Right lung (tissue), 10 donors: ENCODE data around the gene TFB1M. TPM values are rescaled to one million over a fixed set of nuclear protein-coding genes. Genes with fewer than 3 reads are reported as not detected.
"Not testable (repeated sequence)": the region's sequence is repeated elsewhere in the genome, so short reads cannot be mapped to it uniquely, and the experiment has no call there.

Source experiments
- DNase-seq, 2 donors: peaks; one replicate each; pipeline ENCODE4 v3.0.0-alpha.2; 2013
- long read RNA-seq, 8 donors: transcript quantifications; one replicate each; lab custom pipeline, GENCODE V29; 2026
- polyA plus RNA-seq, 5 donors: library from polyadenylated mRNA; unstranded; fragments of 120-200 nt; gene quantifications; one replicate each; pipeline versions ENCODE4 v1.2.1 to v1.2.3, GENCODE V29; 2013; ENCODE audit warnings: inconsistent platforms in 1 of 5, low replicate concordance in 1 of 5; ENCODE audit not compliant: insufficient read length in 5 of 5, insufficient read depth in 1 of 5

The TFB1M gene
- polyA plus RNA-seq: 10 to 100 TPM; 18.2 to 28.0 (median 25.7) TPM
- long read RNA-seq, donor 1, transcript TFB1M-201 (7 exons, 1,424 nt): major isoform, 6 of 6 reads
- long read RNA-seq, donor 1, partial matches to known transcripts: 0 of 6 reads
- long read RNA-seq, donor 1, other reads (novel, unspliced or antisense): 0 of 6 reads
- long read RNA-seq, donor 2, partial matches to known transcripts: 0 of 3 reads
- long read RNA-seq, donor 2, other reads (novel, unspliced or antisense): 0 of 3 reads
- long read RNA-seq, donor 3, partial matches to known transcripts: 6 of 8 reads
- long read RNA-seq, donor 3, other reads (novel, unspliced or antisense): 0 of 8 reads
- long read RNA-seq, donor 4, partial matches to known transcripts: 0 of 1 reads
- long read RNA-seq, donor 4, other reads (novel, unspliced or antisense): 0 of 1 reads
- long read RNA-seq, donor 5, transcript TFB1M-201 (7 exons, 1,424 nt): major isoform, 10 of 16 reads
- long read RNA-seq, donor 5, partial matches to known transcripts: 0 of 16 reads
- long read RNA-seq, donor 5, other reads (novel, unspliced or antisense): 6 of 16 reads
- long read RNA-seq, donor 6, partial matches to known transcripts: 0 of 4 reads
- long read RNA-seq, donor 6, other reads (novel, unspliced or antisense): 0 of 4 reads
- long read RNA-seq, donor 7, transcript TFB1M-201 (7 exons, 1,424 nt): major isoform, 6 of 6 reads
- long read RNA-seq, donor 7, partial matches to known transcripts: 0 of 6 reads
- long read RNA-seq, donor 7, other reads (novel, unspliced or antisense): 0 of 6 reads
- long read RNA-seq, donor 8, partial matches to known transcripts: 0 of 2 reads
- long read RNA-seq, donor 8, other reads (novel, unspliced or antisense): 0 of 2 reads

DNA sequence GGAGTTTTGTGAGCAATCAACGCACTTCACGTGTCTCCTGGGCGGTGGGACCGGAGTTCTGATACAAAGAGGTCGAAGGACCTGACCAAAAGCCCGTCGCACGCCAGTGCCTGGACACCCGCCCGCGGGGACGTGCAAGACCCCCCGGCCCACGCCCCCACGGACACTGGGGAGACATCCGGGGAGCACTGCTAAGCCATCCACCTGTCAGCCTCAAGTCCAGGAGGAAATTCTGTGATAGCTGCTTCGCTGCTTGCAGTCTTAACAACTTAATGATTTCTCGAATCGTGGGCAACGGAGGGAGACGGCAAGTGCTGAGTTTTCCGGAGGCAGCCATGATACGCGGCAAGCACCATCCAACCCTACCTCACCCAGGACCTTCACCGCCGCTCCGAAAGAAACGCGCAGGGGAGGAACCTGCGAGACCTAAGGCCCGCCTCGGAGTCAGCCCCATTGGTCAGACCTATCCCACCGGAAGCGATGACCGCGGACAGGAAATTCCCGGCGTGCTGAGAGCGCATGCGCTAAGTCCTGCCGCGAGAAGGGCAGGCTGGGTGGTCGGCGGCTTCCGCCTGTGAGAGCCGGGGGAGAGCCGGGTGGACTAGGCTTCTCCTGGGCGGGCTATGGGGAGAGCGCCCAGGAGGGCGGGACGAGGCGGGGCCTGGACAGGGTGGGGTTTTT, at the start of gene TFB1M:
Gene TFB1M (minus strand): TSS at position 393 of the 681 bp plus-strand sequence. CDS start 56 bp downstream, at position 337.
- DNase-seq: peak; percentile 98

DNA sequence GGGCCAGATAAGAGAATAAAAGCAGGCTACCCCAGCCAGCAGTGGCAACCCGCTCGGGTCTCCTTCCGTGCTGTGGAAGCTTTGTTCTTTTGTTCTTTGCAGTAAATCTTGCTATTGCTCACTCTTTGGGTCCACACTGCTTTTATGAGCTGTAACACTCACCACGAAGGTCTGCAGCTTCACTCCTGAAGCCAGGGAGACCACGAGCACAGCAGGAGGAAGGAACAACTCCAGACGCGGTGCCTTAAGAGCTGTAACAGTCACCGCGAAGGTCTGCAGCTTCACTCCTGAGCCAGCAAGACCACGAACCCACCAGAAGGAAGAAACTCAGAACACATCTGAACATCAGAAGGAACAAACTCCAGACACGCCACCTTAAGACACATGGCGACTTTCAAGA, 49.7 kb upstream of the TFB1M start:
- DNase-seq: not testable (repeated sequence)

DNA sequence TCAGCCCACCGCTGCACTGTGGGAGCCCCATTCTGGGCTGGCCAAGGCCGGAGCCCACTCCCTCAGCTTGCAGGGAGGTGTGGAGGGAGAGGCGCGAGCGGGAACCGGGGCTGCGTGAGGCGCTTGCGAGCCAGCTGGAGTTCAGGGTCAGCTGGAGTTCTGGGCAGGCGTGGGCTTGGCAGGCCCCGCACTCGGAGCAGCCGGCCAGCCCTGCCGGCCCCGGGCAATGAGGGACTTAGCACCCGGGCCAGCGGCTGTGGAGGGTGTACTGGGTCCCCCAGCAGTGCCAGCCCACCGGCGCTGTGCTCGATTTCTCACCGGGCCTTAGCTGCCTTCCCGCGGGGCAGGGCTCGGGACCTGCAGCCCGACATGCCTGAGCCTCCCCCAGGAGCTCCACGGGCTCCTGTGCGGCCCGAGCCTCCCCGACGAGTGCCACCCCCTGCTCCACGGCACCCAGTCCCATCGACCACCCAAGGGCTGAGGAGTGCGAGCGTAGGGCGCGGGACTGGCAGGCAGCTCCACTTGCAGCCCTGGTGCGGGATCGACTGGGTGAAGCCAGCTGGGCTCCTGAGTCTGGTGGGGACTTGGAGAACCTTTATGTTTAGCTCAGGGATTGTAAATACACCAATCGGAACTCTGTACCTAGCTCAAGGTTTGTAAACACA, 48.8 kb upstream of the TFB1M start:
- not testable (repeated sequence) for DNase-seq

DNA sequence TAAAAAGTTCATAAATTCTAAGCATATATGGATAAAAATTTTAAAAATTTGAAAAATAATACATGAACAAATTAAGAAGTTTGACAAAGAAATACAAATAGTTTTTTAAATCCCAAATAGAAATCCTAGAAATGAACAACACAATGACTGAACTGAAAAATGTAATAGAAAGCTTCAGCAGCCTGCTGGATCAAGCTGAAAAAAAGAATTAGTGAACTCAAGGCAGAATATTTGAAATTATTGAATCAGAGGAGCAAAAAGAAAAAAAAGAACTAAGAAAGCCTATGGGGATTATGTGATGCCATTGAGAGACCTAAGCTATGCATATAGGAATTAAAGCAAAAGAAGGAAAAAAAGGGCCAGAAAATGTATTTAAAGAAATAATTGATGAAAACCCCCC, 39.9 kb upstream of the TFB1M start:
- no peak for DNase-seq

DNA sequence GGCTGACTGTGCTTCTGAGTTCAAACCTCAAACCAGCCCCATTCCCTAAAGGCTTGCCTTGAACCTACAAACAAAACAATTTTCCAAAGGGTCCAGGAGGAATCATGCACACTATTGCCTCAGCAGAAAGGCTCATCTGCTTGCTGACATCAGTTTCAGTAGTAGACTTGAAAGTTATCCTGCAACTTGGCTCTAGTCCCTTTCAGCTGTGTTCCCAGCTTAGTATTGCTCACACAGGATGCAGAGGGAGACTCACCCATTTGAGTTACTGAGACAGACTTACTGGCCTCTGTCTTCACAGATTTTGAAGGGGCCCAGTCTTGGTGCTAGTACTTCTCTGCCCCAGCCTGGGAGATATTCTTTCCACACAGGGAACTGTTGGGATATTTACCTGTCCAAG, 38.5 kb upstream of the TFB1M start:
- no peak for DNase-seq

DNA sequence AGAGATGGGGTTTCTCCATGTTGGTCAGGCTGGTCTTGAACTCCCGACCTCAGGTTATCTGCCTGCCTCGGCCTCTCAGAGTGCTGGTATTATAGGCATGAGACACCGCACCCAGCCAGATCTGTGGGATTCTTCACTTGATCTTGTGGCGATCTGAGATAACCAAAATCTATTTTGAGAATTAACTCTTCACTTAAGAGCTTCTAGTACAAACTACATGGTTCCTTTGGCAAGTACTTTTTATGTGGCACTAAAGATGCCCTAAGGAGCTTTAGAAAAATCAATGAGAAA, 37.8 kb upstream of the TFB1M start:
- DNase-seq: no peak

DNA sequence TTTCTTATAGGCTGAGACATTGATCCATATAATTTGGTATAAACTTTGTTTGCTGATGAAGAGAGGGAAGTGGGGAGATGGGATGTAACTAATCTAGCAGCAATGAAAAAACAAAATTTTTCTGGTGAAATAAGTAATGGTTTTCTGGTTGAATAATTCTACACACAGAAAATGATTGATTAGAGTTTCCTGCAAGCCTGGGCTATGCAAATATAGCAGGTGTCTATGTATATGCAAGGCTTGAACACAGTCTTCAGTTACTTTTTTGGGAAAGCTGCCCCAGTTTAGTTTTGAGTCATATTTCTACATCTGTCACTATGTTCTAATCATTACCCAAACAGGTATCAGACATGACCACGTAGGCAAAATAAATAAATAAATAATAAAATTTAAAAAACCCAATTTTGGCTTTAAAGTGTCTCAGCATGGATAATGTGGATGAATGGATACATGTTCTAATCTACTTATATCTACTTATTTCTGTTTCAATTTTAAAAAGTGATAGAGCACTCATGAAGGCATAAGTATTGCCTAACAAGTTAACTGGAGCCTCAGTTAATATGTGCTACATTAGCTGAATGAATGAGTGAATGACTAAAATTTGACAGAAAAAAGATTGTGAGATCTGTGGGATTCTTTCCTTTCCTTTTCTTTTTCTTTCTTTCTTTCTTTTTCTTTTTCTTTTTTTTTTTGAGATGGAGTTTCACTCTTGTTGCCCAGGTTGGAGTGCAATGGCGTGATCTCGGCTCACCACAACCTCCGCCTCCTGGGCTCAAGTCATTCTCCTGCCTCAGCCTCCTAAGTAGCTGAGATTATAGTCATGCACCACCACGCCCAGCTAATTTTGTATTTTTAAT, 37.2 kb upstream of the TFB1M start:
- DNase-seq: no peak

DNA sequence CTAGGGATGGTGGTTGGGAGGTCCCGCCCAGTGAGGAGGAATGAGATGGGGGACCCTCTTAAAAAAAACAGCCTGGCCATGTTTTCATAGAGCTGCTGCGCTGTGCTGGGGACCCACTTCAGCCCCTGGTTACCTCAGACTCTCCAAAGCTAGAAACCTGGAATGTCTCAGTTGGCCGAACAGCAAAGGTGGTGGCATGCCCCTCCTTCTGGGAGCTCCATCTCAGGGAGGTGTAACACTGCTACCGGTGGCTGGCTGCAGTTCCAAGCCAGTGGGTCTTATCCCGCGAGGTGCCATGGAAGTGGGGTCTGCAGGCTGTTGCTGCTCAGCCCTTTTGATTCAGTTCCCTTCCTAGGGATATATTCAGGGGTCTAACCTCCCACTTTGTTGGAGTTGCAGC, 35.7 kb upstream of the TFB1M start:
- DNase-seq: no peak

DNA sequence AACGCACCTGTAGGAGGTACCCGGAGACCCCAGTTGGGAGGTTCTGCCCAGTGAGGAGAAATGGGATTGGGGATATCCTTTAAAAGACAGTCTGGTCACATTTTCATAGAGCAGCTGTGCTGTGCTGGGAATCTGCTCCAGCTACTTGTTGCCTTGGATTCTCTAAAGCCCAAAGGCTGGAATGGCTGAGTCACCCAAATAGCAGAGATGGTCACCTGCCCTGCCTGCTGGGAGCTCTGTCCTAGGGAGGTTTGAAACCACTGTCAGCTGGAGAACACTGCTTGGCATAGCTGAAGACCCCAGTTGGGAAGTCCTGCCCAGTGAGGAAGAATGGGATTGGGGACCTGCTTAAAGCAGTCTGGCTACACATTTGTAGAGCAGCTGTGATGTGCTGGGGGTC, 34.8 kb upstream of the TFB1M start:
- DNase-seq: no peak

DNA sequence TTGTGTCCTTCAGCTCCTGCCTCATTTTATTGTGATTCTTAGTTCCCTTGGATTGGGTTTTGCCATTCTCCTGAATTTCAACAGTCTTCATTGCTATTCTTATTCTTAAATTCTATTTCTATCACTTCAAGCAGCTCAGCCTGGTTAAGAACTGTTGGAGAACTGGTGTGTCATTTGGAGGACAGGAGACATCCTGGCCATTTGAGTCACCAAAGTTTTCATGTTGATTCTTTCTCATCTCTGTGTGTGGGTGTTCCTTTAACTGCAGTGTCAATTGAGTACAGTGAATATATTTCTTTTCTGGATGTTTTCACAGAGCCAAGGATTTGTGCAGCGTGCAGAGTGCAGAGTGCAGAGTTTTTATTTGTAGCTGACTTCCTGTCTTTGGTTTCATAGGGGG, 33.5 kb upstream of the TFB1M start:
- no peak for DNase-seq

DNA sequence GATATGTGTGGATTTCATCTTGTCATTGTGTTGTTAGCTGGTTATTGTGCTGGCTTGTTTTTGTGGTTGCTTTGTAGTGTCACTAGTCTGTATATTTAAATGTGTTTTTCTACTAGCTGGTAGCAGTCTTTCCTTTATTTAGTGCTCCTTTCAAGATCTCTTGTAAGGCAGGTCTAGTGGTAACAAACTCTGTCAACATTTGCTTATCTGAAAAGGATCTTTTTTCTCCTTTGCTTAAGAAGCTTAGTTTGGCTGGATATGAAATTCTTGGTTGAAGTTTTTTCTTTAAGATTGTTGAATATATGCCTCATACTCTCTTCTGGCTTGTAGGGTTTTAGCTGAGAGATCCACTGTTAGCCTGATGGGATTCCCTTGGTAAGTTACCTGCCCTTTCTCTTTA, 32.7 kb upstream of the TFB1M start:
- DNase-seq: no peak

DNA sequence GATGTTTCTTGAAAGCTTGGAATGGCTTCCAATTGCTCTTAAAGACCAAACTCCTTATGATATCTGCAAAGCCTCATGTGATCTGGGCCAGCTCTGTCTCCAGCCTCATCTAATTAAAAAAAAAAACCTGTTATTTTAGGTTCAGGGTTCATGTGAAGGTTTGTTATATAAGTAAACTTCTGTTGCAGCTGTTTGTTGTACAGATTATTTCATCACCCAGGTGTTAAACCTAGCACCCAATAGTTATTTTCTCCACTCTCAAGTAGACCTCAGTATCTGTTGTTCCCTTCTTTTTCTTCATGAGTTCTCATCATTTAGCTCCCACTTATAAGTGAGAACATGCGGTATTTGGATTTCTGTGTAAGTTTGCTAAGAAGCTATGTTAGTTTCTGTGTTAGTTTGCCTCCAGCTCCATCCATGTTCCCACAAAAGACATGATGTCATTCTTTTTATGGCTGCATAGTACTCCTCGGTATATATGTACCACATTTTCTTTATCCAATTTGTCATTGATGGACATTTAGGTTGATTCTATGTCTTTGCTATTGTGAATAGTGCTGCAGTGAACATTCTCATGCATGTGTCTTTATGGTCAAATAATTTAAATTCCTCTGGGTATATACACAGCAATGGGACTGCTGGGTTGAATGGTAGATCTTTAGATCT, 30.2 kb upstream of the TFB1M start:
- DNase-seq: no peak

DNA sequence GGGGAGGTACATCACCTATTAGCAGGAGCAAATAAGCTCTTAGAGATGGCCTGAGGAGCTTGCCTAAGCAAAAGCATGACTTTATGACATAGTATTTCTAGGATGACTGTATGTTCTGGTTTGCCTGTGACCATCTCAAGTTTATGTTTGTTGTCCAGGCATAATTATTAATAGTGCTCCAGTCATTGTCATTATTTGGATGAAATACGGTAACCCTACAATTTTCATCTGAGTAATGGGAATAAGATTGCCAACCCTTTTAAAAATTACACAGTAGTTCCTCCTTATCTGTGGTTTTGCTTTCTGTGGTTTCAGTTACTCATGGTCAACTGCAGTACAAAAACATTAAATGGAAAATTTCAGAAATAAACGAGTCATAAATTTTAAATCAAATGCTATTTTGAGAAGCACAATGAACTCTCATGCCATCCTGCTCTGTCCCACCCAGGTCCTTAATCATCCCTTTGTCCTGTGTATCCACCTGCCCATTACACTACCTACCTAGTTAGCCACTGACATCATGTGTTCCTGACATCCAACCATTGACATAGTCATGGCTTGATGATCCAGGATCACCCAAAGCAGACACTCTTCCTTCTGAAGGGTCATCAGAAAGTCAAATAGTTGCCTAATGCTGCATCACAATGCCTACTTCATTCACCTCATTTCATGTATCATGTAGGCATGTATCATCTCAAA, 27.0 kb upstream of the TFB1M start:
- DNase-seq: no peak

DNA sequence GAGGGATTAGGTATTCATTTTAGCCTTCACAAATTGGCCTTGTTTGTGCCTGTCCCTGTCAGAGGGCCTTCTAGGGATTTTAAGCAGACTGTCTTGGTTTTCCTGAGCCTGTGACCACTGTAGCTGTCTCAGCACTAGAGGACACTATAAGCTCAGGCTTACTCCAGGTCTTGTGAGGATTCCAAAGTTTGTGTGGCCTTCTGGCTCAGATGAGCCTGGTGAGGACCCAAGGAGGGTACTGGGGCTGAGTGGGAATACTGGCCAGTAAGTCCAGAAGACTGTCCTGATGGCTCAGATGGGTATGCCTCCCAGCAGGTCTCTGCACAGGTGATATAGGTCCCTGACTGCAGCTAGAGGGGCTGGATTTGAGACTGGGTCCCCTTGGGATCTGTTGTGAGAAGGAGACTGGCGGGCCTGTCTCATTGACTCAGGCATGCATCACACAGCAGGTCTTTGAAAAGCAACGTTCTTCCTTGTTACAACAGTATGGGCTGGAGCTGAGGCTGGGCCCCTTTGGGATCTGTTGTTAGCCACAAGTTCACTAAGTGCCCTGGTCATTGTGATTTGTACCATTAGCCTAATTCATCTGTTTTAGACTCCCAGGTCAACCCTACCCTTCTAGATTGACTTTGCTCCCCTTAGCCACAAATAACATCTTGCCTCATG, 26.3 kb upstream of the TFB1M start:
- no peak for DNase-seq

DNA sequence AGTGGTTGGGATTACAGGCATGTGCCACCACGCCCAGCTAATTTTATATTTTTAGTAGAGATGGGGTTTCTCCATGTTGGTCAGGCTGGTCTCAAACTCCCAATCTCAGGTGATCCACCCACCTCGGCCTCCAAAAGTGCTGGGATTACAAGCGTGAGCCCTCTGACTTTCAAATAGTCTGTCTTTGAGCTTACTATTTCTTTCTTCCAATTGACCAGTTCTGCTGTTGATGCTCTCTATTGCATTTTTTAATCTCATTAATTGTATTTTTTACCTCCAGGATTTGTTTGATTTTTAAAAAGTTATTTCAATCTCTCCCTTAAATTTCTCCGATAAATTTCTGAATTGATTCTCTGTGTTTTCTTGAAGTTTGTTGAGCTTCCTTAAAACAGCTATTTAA, 25.6 kb upstream of the TFB1M start:
- not testable (repeated sequence) for DNase-seq

DNA sequence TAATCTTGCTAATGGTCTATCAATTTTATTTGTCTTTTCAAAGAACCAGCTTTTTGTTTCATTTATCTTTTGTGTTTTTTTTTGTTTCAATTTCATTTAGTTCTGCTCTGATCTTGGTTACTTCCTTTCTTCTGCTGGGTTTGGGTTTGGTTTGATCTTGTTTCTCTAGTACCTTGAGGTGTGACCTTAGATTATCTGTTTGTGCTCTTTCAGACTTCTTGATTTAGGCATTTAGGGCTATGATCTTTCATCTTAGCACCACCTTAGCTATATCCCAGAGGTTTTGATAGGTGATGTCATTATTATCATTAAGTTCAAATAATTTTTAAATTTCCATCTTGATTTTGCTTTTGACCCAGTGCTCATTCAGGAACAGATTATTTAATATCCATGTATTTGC, 24.0 kb upstream of the TFB1M start:
- DNase-seq: not testable (repeated sequence)

DNA sequence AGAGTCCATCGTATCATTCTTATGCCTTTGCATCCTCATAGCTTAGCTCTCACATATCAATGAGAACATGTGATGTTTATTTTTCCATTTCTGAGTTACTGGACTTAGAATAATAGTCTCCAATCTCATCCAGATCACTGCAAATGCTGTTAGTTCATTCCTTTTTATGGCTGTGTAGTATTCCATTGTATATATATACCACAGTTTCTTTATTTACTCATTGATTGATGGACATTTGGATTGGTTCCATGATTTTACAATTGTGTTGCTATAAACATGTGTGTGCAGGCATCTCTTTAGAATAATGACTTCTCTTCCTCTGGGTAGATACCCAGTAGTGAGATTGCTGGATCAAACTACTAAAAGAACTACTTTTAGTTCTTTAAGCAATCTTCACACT, 21.0 kb upstream of the TFB1M start:
- no peak for DNase-seq

DNA sequence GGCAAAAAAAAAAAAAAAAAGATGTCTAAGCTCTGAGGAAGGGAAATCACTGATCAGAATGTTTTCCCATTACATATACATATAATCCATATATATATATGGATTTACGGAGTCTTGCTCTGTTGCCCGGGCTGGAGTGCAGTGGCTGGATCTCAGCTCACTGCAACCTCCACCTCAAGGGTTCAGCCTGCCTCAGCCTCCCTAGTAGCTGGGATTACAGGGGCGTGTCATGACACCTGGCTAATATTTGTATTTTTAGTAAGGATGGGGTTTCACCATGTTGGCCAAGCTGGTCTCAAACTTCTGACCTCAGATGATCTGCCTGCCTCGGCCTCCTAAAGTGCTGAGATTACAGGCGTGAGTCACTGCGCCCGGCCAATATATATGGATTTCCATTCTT, 19.8 kb upstream of the TFB1M start:
- not testable (repeated sequence) for DNase-seq

DNA sequence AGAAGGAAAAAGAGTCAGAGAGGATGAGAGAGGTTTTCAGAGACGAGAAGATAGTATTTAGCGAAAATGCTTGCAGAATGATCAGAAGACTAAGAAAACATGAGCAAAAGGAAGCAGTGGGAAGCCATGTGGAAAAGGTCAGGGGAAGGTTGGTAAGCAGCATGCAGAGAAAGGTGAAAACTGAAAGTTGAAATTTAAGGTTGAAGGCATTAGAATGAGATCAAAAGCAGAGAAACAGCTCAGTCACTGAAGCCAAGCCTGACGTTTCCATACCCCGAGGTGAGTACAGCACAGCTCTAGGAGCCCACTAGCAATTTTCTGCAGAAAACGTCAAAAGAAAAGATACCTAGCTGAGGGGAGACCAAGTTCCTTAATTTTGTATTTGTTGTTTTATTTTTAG, 19.1 kb upstream of the TFB1M start:
- DNase-seq: no peak
